GM18867 (cell line): Measurements from ENCODE around the gene GYG2.
"Not testable (repeated sequence)": the region's sequence is repeated elsewhere in the genome, so short reads cannot be mapped to it uniquely, and the experiment has no call there.

Experiments used
- ATAC-seq: cut with Tn5 transposase; IDR thresholded peaks from one replicate; pipeline ENCODE4 v1.9.1; 2021; ENCODE audit warnings: mild to moderate bottlenecking, moderate library complexity; ENCODE audit not compliant: unreplicated experiment

The GYG2 gene

DNA sequence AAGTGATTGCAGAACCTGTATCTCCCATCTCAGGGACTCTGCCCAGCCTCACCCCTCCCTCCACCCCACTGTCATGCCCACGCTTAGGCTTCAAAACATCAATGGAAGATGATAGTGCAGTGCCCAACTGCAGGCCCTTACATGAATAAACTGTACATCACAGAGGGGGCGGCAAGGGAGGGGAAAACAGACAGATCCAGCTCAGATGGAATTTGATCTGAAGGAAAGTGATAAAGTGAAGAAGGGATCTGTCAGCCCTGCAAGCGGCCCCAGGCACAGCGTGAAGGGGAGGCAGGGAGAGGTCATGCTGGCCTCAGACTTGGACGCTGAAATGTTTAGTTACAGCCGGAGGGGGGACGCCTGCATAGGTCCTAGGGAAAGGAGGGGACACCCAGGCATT, 38.5 kb downstream of the GYG2 start:
- no peak for ATAC-seq

DNA sequence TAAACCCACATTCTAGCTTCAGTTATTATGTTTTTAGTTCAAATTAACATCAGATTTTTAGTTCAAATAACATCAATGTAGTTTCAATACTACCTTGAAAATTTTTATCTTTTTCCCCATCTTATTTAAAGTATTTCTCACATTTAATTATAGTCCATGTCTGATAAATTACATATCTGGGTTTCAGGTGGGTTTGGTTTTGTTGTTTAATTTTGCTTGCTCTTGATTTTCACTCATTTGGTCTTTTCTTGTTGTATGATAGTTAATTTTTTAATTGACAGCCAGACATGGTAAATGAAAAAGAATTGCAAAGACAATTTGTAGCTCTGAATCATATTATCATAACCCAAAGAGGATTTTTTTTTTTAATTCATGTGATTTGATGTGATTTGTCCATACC, 41.9 kb downstream of the GYG2 start:
- no peak for ATAC-seq

DNA sequence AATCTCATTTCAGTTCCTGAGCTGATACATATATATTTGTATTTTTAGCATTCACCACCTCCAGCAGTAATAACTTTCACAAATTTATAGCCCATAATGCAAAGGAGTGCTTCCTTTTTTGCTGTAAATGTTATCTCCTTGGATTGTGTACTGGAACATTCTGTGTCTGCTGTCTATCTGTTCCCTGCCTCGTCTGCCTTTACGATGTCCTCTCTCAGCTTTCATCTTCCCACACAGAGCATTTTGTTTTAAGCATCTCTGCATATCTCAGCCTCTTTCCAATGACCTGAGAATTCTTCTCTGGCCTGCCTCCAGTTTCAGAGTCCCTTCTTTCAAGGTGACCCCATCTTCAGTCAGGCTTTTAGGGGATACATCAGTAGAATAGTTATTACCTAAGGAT, 43.1 kb downstream of the GYG2 start:
- ATAC-seq, result no peak

DNA sequence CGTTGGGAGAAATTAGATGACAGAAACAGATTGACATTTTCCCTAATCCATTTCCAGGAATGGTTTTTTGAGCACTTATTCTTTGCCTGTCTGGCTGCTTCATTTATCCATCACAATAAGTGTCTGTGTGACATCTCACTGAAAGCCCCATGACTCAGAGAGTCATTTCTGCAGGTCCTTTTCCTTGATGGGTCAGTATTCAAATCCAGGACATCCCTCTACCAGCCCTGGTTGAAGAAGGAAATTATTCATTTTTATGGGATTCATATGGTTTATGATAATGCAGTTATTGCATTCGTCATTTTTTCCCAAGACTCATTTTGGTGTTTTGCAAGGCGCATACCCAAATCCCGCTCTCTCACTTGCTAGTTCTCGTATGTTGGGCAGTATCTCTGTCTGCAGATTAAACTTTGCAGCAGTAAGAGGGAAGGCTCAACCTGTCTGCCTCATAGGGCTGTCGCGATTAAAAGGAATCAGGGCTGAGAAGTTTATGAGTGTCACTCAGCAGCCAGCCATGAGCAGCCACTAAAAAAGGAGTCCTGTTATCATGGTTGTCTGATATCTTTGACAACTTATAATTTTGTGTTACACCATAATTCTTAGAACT, 44.0 kb downstream of the GYG2 start:
- ATAC-seq, result no peak

DNA sequence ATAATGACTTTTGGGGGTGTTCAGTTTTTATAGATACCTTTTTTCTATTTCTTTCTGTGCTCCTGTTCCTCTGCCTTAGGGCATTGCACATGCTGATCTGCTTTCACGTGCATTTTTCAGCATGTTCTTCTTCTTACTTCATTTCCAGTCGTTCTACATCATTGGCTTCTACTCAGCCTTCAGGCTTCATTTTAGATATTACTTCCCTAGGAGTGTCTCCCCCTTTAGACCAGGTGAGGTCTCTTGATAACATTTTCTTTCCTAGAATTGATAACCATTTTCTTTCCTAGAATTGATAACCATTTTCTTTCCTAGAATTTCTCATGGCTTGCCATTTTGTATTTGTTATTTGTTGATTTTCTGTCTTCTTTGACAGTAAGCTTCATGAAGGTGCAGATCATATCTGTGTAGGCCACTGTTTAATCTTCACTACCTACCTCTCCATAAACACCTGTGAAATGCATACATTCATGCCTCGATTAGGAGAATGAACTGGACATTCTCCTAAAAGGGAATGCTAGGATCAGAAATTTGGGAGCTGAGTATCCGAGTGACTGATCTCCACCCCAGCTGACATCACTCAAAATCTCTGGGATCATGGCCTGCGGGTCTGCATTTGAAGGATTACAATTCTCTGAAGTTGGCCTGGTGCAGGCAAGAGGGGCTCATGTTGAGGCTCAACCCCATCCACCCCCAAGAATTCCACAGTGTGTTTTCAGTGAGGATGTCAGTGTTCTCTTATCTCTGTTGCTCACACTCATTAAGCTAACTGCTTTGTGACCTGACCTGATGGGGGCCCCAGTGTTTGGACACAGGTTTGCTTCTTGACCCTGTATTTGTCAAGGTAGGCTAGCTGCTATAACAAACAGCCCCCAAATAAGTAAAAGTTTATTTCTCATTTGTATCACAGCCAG, 45.7 kb downstream of the GYG2 start:
- ATAC-seq, result no peak

DNA sequence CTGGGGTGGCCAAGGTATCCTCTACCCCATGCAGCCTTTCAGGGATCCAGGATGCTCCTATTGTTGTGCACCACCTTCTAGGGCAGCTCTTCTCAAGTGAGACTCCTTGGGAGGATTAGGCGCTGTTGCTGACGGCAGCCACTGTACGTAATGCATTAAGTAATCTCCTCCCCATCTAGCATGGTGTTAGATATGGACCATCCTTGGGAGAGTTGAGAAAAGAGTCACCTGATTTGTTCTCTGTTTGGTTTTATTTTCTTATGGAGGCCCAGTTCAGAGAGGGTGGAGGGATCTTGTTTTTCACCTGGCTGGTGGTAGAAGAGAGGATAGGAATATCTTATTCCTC, 46.4 kb downstream of the GYG2 start:
- ATAC-seq, result no peak

DNA sequence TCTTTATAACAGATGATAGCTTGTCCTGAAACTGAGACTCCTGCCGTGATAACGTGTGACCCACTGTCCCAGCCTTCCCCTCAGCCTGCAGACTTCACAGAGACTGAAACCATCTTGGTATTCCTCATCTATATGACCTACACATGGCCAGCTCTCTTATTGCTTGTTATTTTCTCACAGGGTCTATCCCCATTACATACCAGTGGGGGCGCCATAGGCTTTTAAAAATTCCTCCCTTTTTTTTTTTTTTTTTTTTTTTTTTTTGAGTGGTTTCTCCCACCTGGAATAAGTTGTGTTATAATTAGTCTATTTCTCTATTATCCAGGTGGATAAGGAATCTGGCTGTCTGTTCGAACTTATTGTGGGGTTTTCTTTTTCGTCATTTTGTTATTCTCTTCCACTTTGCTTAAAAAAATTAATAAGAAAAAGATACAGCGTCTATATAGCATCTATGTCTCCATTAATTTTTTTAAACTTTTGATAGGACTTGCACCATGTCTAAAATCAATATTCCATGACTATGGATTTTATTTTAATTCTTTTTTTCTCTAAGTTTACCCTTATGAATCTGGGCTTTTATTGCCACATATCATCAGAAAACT, 47.2 kb downstream of the GYG2 start:
- ATAC-seq, result no peak

DNA sequence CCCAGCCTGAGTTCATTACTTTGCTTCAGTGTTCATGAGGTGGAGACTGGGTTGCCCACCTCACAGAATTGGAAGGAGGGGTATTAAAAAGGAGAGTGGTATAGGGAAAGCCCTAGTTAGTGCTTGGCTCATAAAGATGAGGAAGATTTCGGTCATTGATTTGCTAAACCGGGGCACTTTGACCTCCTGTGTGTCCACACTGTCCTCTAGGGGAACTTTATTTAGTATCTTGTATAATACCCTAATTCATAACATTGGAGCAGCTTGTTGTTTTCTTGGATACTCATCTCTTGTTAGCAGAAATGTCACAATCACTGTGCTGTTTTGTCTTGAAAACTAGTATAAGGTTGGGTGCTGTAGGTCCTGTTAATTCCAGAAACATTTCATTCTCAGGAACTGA, 49.8 kb downstream of the GYG2 start:
- no peak for ATAC-seq

DNA sequence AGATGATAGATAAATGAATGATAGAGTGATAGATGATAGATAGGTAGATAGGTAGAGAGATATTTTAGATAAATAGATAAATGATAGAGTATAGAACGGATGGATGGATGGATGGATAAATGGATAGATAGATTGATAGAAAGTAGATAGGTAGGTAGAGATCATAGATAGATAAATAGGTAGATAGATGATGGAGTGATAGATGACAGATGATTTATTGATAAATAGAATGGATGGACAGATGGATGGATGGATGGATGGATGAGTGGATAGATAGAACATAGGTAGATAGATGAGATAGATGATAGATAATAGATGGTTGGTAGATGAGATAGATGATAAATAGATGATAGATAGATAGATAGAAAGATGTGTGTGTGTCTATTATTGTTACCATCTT, 50.9 kb downstream of the GYG2 start:
- ATAC-seq, result no peak

DNA sequence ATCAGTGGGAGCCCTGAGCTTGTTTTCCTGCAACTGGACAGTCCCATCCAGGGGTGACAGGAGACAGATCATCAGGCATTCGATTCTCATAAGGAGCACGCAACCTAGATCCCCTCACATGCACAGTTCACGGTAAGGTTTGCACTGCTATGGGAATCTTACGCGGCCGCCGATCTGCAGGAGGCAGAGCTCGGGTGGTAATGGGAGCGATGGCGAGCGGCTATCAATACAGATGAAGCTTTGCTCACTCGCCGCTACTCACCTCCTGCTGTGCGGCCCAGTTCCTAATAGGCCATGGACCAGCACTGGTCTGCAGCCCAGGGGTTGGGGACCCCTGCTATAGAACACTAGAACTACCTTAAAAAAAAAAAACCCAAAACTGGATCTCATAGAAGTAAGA, 55.0 kb downstream of the GYG2 start:
- no peak for ATAC-seq

DNA sequence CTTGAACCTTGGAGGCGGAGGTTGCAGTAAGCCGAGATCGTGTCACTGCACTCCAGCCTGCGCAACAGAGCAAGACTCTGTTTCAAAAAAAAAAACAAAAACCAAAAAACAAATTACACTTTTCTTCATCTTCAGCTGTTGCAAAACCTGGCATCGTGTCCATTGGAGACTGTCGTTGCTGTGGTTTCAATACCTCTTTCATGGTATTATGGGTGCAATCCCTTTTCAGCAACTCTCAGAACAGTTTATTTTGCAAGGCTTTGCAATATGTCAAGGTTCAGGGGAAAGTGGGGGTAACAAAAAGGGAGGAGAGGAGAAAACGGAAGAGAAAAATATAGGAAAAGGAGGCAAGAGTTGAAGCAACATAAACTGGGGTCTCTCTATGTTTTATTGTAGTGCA, 59.6 kb downstream of the GYG2 start:
- ATAC-seq, result no peak

DNA sequence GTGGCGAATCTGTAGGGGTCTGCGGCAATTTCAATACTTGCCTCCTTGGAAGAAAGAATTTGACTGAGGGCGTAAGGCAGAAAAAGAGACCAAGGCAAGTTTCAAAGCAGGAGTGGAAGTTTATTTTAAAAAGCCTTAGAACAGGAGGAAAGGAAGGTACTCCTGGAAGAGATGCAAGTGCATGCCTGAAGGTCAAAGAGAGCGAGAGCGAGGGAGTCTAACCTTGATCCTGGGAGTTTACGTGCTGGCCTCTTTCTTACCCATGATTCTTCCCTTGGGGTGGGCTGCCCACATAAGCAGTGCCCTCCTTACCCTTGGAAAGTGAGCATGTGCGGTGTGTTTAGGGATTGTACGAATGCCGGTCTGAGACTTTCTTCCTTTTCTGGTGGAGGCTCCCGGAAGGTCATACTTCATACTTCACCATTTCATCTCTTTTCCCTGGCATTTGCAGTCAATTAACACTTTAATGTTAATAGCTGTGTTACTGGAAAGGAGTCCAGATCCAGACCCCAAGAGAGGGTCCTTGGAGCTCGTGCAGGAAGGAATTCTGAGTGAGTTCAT, 60.4 kb downstream of the GYG2 start:
- ATAC-seq, result no peak

DNA sequence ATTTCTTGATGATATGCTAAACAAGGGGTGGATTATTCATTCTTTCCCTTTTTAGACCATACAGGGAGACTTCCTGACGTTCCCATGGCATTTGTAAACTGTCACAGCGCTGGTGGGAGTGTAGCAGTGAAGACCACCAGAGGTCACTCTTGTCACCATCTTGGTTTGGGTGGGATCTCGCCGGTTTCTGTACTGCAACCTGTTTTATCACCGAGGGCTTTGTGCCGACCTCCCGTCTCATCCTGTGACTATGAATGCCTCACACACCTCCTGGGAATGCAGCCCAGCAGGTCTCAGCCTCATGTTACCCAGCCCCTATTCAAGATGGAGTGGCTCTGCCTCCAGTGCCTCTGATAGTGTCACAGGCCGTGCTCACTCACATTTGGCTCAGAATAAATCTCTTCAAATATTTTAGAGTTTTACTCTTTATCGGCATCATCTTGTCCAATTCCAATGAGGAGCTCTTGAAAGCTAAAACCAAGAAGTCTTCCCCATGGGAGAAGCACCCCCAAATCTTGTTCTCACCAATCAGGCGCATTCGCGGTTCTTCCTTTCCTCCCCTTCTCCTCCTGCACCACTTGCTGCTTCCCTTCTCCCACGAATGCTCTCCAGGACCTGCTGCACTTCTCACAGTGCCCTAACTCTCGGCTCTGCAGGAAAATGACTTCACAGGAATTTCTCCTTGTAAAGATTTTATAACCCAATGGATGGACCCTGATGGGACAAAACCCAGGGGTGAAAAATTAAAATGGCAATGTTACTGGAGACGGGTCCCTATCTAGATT, 61.2 kb downstream of the GYG2 start:
- ATAC-seq, result not testable (repeated sequence)

DNA sequence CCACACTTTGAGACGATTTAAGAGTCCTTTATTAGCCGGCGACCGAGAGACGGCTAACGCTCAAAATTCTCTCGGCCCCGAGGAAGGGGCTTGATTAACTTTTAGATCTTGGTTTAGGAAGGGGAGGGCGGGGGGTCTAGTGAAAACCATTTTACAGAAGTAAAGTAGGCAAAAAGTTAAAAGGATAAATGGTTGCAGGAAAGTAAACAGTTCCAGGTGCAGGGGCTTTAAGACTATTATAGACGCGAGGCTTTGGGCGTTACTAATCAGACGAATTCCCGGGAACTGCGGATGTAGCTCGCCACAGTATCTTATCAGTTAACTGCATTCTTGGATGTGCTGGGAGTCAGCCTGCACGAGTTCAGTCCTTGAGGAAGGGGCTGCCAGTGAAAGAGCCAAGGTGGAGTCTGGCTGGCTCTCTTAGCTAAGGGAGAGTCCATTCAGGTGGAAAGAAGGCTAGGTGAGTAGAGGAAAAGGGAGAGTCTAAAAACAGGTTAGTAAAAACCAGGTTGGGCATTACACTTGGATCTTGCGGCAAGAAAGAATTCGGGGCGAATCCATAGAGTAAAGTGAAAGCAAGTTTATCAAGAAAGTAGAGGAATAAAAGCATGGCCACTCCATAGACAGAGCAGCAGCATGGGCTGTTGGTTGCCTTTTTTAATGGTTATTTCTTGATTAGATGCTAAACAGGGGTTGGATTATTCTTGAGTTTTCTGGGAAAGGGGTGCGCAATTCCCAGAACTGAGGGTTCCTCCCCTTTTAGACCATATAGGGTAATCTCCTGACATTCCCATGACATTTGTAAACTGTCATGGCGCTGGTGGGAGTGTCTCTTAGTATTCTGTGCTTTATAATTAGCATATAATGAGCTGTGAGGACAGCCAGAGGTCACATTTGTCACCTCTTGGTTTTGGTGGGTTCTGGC, 62.1 kb downstream of the GYG2 start:
- ATAC-seq, result not testable (repeated sequence)

DNA sequence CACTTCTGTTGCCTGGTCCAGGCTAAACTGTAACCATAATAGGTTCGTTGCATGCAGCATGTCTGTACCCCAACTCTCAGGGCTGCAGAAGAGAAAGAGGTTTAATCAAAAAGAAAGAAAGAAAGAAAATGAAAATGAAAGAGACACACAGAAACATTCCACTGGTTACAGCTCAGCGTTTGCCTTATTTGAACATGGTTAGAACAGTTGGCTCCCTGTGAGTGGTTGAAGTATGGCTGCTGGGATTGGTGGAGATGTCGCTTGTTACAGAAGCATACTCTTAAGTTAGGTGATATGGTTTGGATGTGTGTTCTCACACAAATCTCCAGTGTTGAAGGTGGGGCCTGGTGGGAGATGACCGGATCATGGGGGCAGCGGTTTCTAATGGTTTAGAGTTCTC, 64.1 kb downstream of the GYG2 start:
- no peak for ATAC-seq

DNA sequence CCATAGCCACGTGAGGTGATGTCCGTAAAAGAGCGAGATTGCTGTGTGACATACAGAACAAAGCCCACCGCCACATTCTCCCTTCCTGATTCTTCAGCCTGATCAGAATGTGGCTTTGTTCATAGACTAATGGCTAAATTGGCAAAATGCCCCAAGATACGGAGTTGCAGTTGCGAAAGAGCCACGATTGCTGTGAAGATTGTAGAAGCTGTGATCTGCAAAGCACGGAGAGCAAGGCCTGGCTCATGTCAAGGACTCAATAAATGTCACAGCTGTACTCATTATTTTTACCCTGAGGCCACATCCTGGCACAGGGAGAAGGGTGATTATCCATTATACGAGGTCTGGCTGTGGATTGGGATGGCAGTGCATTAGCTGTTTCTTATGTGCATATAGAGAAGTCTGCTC, 66.2 kb downstream of the GYG2 start:
- ATAC-seq, result no peak

DNA sequence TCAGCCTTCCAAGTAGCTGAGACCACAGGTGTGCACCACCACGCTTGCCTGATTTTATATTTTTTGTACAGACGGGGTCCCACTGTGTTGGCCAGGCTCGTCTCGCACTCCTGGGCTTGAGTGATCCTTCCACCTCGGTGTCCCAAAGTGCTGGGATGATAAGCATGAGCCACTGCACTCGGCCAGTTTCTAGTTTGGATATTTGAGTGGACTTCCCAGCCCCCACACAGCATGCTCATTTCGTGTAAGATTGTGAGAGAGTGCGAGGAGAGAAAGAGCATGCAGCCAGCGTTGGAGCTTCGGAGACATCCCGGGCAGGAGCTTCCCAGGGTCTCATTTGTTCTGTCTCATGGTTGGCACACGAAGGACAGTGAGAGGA, 68.6 kb downstream of the GYG2 start:
- ATAC-seq, result no peak

DNA sequence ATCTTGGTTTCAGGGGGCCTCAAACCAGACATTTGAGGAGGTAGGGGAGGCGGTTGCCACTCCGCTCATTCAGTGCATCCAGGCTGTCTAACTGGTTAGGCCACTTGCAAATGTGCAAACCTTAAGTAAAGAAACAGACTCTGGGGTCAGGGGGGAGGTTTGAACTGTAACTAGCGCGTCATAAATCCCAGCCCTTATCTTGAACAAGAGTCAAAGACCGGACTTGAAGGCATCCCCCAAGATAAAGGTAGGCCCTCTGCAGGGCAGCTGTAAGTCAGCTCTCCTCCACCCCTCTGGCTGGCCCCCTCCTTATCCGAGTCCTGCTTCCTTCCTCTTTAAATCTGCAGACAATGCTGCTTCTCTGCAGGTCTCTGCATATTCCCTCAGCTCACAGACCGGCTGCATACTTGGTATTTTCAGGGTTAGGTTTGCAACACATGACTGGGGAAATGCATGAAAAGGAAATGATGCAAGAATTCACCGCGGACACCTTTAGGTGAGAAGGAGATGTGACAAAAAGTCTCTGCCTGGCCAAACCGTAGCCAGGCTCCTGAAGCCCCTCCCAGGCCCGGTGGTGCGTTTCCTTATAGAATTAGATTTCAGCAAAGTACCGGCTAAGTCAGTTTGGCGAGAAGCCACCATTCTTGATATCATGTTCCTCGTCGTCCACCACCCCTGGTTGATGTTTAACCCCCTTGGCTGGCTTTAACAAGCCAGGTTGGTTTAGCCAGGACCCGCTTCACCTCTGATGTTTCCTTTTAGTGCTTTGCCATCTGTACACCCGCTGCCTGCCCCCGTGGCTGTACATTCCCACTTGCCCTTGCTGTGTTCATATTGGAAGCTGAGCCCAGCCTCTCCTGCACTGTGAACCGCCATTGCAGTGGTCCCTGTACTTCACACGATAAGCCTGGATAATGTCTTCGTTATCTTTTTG, 69.2 kb downstream of the GYG2 start:
- peak; percentile 54 for ATAC-seq
